Superior temporal gyrus (tissue), 1 donor: Measurements from ENCODE around the gene CUL7.
"Not testable (repeated sequence)": the region's sequence is repeated elsewhere in the genome, so short reads cannot be mapped to it uniquely, and the experiment has no call there.

Experiments used
- DNase-seq: peaks from one replicate; pipeline ENCODE4 v3.0.0-alpha.2; 2016; ENCODE audit errors: extremely low spot score

The CUL7 gene

GRCh38 chr6:43016176-43016942 lies 37.3 kb downstream of the CUL7 start:
- DNase-seq: no peak

DNA sequence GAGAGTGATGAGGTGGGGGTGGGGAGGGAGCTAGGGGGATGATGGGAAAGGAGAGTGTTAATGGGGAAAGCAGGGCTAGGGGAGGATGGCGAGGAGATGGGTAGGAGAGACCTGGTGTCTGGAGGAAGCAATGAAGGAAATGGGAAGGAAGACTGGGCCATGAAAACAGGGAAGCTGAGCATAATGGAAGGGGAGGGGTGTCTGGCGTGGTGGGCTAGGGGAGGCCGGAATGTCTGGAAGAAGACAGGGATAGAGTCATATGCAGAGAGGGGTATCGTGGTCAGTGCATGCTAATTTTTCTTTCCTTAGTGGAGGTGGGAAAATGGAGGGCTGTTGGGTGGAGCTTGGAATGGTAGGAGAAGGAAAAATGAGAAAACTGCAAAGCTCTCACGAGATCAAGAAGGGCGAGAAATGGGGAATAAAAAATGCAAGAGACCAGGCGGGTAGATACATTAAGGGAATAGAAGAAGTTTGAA lies 39.2 kb downstream of the CUL7 start:
- no peak for DNase-seq

DNA sequence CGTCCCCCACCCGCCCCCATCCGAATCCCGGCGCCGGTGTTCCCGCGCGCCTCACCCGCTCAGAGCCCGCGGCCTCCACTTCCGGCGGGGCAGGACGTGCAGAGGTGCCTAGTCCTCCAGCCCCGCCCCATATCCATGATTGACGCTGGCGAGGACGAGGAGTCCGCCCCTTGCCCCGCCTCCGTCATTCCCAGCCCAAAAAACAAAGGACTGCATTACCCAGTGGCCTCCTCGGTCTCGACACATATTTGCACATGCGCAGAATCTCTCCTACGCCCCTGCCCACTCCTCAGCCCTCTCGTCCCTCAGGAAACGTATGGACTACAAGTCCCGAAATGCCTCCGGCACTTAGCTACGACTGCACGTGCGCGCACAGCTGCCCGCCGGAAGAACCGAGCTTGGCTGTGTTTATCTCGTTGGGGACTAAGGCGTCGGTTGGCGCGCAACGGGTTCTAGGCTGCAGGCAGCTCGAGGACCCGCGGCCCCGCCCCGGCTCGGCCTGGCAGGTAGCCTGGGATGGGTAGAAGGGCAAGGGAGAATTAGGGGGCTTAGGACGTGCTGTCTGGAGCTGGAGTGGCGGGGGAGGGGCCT lies 39.7 kb downstream of the CUL7 start, which contains the start of the genes KLHDC3 and MEA1:
KLHDC3 (plus strand) TSS at position 407 of the 591 bp plus-strand sequence. CDS start 2,944 bp downstream, outside the sequence.
MEA1 (minus strand) TSS at position 104 of the 591 bp plus-strand sequence. CDS start 133 bp downstream, outside the sequence.
- peak; percentile 100 for DNase-seq

DNA sequence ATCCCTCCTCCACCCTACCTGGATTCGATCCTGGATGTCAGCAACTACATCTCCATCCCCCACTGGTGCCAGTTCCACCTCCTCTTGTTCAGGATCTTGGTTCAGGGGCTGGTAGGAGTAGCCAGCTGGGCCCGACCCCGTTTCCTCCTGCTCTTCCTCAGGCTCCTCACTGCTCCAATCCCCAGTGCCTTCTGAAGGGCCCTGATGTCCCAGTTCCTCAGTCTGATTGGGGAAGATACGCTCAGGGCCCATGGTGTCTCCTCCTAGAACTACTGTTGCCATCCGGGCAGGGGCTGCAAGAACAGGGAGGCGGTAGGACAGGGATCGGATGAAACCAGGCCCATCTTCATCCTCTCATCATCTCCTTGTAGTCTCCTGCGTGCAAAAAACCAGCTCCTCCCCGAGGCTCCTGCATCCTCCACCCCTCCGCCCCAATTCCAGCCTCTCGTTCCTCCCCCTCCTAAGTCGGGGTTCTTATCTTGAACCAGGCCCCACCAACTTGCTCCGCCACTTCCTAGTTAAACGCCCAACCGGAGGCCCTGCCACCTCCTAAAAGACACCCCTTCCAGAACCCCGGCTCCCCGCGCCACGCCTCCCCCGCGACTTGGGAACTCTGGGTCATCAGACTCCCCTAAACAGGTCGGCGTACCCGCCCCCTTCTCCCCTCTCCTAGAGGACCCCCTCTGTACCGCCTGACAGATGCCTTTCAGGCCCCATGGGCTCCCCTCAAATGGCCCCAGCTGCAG lies 40.4 kb downstream of the CUL7 start:
- peak; percentile 27 for DNase-seq

DNA sequence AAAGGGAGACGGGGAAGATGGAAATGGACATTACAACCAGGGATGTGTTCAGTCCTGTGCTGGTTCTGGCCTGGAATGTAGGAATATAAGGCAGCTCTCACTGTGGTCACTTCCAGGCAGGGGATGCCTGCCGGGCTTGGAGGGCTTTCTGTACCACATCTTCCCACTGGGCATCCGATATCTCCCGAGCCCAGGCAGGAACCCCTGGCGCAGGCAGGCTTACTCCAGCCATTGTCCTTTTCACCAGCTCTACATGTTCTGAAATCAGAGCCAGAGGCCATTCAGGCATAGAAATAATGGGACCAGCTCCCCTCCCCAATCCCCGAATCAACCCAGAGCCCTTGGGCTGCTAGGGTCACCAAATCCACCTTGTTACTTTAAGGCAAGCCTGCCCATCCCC lies 41.3 kb downstream of the CUL7 start:
- DNase-seq: no peak

GRCh38 chr6:43011207-43011606 lies 42.4 kb downstream of the CUL7 start:
- no peak for DNase-seq

DNA sequence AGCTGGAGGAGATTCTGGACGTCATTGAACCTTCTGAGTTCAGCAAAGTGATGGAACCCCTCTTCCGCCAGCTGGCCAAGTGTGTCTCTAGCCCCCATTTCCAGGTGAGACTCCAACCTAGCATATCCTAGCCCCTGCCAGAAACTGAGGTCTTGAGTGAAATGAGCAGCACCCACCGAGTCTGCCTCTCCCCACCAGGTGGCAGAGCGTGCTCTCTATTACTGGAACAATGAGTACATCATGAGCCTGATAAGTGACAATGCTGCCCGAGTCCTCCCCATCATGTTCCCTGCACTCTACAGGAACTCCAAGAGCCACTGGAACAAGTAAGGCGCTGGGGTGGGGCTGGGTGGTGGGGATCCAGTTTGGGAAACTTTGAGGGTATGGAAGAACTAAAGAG lies 44.5 kb downstream of the CUL7 start:
- DNase-seq: no peak

DNA sequence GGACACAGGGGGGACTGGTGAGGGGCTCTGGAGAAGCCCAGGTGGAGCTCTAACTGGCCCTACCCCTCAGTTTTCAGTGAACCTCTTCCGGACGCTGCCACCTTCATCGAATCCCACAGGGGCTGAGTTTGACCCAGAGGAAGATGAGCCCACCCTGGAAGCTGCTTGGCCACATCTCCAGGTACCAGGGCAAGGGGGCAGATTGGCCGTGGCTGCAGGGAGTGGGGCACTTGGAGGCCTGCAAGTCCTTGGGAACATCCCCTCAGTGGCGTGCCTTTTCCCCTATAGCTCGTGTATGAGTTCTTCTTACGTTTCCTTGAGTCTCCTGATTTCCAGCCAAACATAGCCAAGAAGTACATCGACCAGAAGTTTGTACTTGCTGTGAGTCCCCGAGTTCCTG lies 46.5 kb downstream of the CUL7 start:
- no peak for DNase-seq

DNA sequence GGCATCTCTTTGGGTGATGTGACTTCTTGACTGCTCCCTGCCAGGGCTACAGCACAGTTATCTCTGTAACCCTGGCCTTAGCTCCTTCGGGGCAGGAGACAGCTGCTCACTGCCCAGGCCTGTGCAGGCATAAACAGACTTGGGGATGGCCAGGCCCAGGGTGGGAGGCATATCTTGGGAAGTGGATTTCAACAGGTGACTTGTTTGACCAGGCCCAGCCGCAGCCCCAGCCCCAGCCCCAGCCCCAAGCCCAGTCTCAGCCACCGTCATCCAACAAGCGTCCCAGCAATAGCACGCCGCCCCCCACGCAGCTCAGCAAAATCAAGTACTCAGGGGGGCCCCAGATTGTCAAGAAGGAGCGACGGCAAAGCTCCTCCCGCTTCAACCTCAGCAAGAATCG lies 47.4 kb downstream of the CUL7 start:
- no peak for DNase-seq

DNA sequence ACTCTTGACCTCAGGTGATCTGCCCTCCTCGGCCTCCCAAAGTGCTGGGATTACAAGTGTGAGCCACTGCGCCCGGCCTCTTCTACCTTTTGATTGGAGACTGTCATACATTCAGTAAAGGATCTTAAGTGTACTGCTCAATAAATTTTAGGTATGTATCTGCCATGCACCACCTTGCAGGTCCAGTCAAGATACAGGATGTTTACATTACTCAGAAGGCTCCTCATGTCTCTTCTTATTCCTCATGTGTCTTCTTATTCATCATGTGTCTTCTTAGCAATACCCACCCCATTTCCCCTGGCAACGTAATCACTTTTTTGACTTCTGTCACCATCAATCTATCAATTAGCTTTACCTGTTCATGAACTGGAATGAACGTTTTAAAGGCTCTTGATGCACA lies 47.8 kb downstream of the CUL7 start:
- no peak for DNase-seq

GRCh38 chr6:43001843-43002242 lies 51.8 kb downstream of the CUL7 start:
- no peak for DNase-seq

DNA sequence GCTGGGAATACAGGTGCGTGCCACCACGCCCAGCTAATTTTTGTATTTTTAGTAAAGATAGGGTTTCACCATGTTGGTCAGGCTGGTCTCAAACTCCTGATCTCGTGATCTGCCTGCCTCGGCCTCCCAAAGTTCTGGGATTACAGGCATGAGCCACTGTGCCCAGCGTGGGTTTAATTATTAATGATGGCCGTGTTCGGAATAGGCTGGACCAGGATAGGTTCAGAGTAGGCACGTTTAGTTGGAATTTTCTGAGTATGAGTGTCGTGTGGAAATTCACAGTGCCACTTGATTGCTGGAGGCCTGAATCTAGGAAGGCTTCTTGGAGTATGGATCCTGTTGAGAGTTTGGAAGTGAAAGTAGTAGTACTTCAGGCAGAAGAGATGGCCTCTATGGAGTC lies 55.4 kb downstream of the CUL7 start:
- DNase-seq: not testable (repeated sequence)

- peak; percentile 29 for DNase-seq
Measured at GRCh38 chr6:42996513-42996912, 57.1 kb downstream of the CUL7 start.

GRCh38 chr6:42993445-42993844 lies 60.2 kb downstream of the CUL7 start:
- no peak for DNase-seq

GRCh38 chr6:42989923-42990322 lies 63.7 kb downstream of the CUL7 start:
- DNase-seq: no peak

DNA sequence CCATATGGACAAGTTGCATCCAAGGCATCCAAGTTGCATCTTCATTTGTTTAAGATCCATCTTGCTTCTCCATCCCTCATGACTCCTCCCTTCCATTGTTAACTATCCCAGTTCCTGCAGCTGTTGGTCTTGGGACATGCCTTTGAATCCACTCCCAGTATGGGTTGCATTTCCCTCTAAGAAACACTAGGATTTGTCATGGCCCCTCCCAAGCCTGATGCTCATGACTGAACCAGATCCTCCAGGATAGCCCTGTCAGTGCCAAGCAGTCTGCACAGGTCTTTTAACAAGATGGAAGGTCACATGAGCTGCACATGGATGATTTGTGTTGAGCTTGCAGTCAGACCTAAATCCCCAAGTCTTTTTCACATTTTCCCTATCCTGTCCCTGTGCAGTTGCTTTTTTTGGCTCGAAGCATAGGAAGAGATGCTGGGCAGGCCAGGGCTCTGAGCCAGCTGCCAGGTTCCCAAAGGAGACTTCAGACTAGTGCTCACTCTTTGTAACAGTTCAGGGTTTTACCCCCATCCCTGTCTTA lies 65.1 kb downstream of the CUL7 start:
- no peak for DNase-seq
